Esophagus squamous epithelium (tissue), 5 donors: ENCODE results near the gene LIMK2. TPM values are rescaled to one million over a fixed set of nuclear protein-coding genes. Genes with fewer than 3 reads are reported as not detected.

Experiments used
- DNase-seq: peaks from one replicate; lab custom pipeline; 2025; lab: John Stamatoyannopoulos, UW
- H3K27ac ChIP-seq, 4 donors: fragments of 200-600 bp; sonication (generic); one replicate each; pipeline ENCODE4 v1.5.1; 2016 to 2019; ENCODE audit warnings: mild to moderate bottlenecking in 1 of 4
- H3K27me3 ChIP-seq, 4 donors: fragments of 200-600 bp; sonication (generic); 1 replicate in 3 of 4; 2 replicates in 1 of 4; pipeline versions ENCODE4 v1.5.1 to v1.6.0; 2017 to 2021; ENCODE audit warnings: antibody characterized with exemption in 1 of 4
- H3K36me3 ChIP-seq, 3 donors: fragments of 200-600 bp; sonication (generic); one replicate each; pipeline ENCODE4 v1.5.1; 2016 to 2019
- H3K4me1 ChIP-seq, 3 donors: fragments of 200-600 bp; sonication (generic); one replicate each; pipeline ENCODE4 v1.5.1; 2017 to 2019
- H3K4me3 ChIP-seq, 4 donors: fragments of 200-600 bp; sonication (generic); 1 replicate in 3 of 4; 2 replicates in 1 of 4; pipeline ENCODE4 v1.5.1; 2016 to 2019; ENCODE audit warnings: mild to moderate bottlenecking in 2 of 4, moderate library complexity in 1 of 4
- H3K9me3 ChIP-seq, 3 donors: fragments of 200-600 bp; sonication (generic); one replicate each; pipeline ENCODE4 v1.5.1; 2016 to 2019
- CTCF ChIP-seq, 6 experiments: fragments of 450-650 bp in 4 of 6; fragments of 200-600 bp in 2 of 6; sonication (generic) in 2 of 6; IDR thresholded peaks; one replicate each; pipeline ENCODE4 v1.5.1; 2016 to 2019; ENCODE audit warnings: antibody characterized with exemption in 6 of 6, mild to moderate bottlenecking in 4 of 6, moderate library complexity in 4 of 6
- POLR2A ChIP-seq, 4 donors: fragments of 450-650 bp; IDR thresholded peaks; one replicate each; pipeline ENCODE4 v1.6.1; 2017; ENCODE audit warnings: antibody characterized with exemption in 4 of 4, mild to moderate bottlenecking in 4 of 4, moderate library complexity in 3 of 4
- WGBS, 2 donors: methylation state at CpG; one replicate each; pipeline ENCODE4 v1.1.5; 2018; 5-methylcytosine and 5-hydroxymethylcytosine counted together
- intact Hi-C: fragments of 100-400 bp; cut with DNase I; formaldehyde crosslinking; loops from one replicate; pipeline ENCODE4 v1.15.0; 2022
- total RNA-seq, 4 donors: library from RNA; depleted of rRNA; stranded (reverse); fragments of >200 nt; gene quantifications; one replicate each; pipeline ENCODE4 v1.1.0, GENCODE V29; 2016
- donor health status: DM: yes; HTN: yes; CAD: no.

The LIMK2 gene
- total RNA-seq, 4 donors from 2014 or later: 61.8 to 134 (median 109) TPM

- TF ChIP-seq POLR2A (IDR thresholded peaks at IDR 0.05) (no peak), CTCF (IDR thresholded peaks at IDR 0.05) (peak in 1 of 6 experiments; percentile 3)
- Histone ChIP-seq H3K9me3 (no peaks in the 10 kb centered on the region), H3K27ac (peak overlapping the region; percentile 66 to 86 (median 76)), H3K4me3 (no peak overlapping the region), H3K4me1 (peaks cover 18 to 82% (median 20%) of the 10 kb centered on the region in 3 donors), H3K27me3 (no peaks in the 10 kb centered on the region), H3K36me3 (peaks cover 0 to 39% (median 3%) of the 10 kb centered on the region in 3 donors)
- intact Hi-C loops: no loop called here
- WGBS, 2 donors: 38 to 61% methylated on average over 8 of the region's 8 CpGs
- DNase-seq: no peak
Observed at GRCh38 chr22:31206896-31207687, 5.0 kb upstream of the LIMK2 start.

- Histone ChIP-seq H3K36me3 (peaks cover 0 to 2% (median 0%) of the 10 kb centered on the region in 3 donors), H3K9me3 (no peaks in the 10 kb centered on the region), H3K4me3 (peak overlapping the region in 1 of 4 donors; percentile 80), H3K4me1 (peaks cover 26 to 85% (median 31%) of the 10 kb centered on the region in 3 donors), H3K27me3 (no peaks in the 10 kb centered on the region), H3K27ac (peak overlapping the region; percentile 4 to 89 (median 85))
- intact Hi-C loops: no loop called here
- no peak for DNase-seq
- TF ChIP-seq POLR2A (IDR thresholded peaks at IDR 0.05): no peak
- no peak for TF ChIP-seq CTCF (IDR thresholded peaks at IDR 0.05)
- WGBS, 2 donors: 42 to 45% methylated on average over 7 to 8 of the region's 8 CpGs
Observed at GRCh38 chr22:31210556-31211421, 1.3 kb upstream of the LIMK2 start.

GRCh38 chr22:31211482-31211861 is 626 bp upstream of the LIMK2 start:
- no peak for DNase-seq
- H3K27me3 ChIP-seq: no peaks in the 10 kb centered on the region
- peaks cover 26 to 81% (median 31%) of the 10 kb centered on the region in 3 donors for H3K4me1 ChIP-seq
- TF ChIP-seq POLR2A (IDR thresholded peaks at IDR 0.05): no peak
- H3K27ac ChIP-seq: peak overlapping the region; percentile 55 to 89 (median 85)
- 74 to 83% methylated on average over 4 to 5 of the region's 7 CpGs for WGBS, 2 donors
- peak overlapping the region; percentile 48 to 89 (median 81) for H3K4me3 ChIP-seq
- intact Hi-C loops: no loop called here
- H3K9me3 ChIP-seq: no peaks in the 10 kb centered on the region
- no peaks in the 10 kb centered on the region for H3K36me3 ChIP-seq

GRCh38 chr22:31212783-31213629 is 908 bp downstream of the LIMK2 start:
- Histone ChIP-seq H3K9me3 (no peaks in the 10 kb centered on the region), H3K27me3 (no peaks in the 10 kb centered on the region), H3K36me3 (no peaks in the 10 kb centered on the region), H3K4me1 (peaks cover 31 to 81% (median 34%) of the 10 kb centered on the region in 3 donors), H3K27ac (peak overlapping the region; percentile 55 to 89 (median 85)), H3K4me3 (peak overlapping the region; percentile 48 to 89 (median 81))
- no peak for DNase-seq
- WGBS, 2 donors: 17 to 56% methylated on average over 4 to 7 of the region's 11 CpGs
- intact Hi-C loops: no loop called here
- TF ChIP-seq POLR2A (IDR thresholded peaks at IDR 0.05): no peak
- TF ChIP-seq CTCF (IDR thresholded peaks at IDR 0.05): no peak

- Histone ChIP-seq H3K36me3 (no peaks in the 10 kb centered on the region), H3K4me1 (peaks cover 43 to 86% (median 46%) of the 10 kb centered on the region in 3 donors), H3K9me3 (no peaks in the 10 kb centered on the region), H3K27ac (no peak overlapping the region), H3K27me3 (no peaks in the 10 kb centered on the region), H3K4me3 (no peak overlapping the region)
- no peak for DNase-seq
- 94 to 95% methylated on average over 6 of the region's 6 CpGs for WGBS, 2 donors
- TF ChIP-seq CTCF (IDR thresholded peaks at IDR 0.05): no peak
- no peak for TF ChIP-seq POLR2A (IDR thresholded peaks at IDR 0.05)
- intact Hi-C loops: no loop called here
Observed at GRCh38 chr22:31215018-31215535, 3.0 kb downstream of the LIMK2 start.
